WTC11 (cell line): ENCODE results near the gene IL2RA. TPM values are rescaled to one million over a fixed set of nuclear protein-coding genes. Genes with fewer than 3 reads are reported as not detected.

Experiments
- ATAC-seq: fragments of 200-7000 bp; cut with Tn5 transposase; 2 replicates; pipeline ENCODE4 v1.10.0; 2021; ENCODE audit warnings: mild to moderate bottlenecking, moderate library complexity
- CTCF ChIA-PET: fragments of 300-600 bp; sonication (Branson Sonifier 250); formaldehyde crosslinking; loops from one replicate; lab custom pipeline; 2021; ENCODE audit warnings: antibody characterized with exemption; lab: Charles Lee
- POLR2A ChIA-PET: fragments of 350-600 bp; sonication (Branson Sonifier 250); formaldehyde crosslinking; loops from one replicate; lab custom pipeline; 2021; ENCODE audit warnings: antibody characterized with exemption; lab: Charles Lee
- DNase-seq: peaks from one replicate; pipeline ENCODE4 v3.0.0; 2021; ENCODE audit warnings: low spot score
- H3K27ac Mint-ChIP-seq: 2 replicates; pipeline ENCODE4 v1.8.0; 2021; ENCODE audit warnings: mixed read lengths
- H3K27me3 Mint-ChIP-seq: 2 replicates; pipeline ENCODE4 v1.8.0; 2021; ENCODE audit warnings: low read depth, mild to moderate bottlenecking, moderate library complexity, mixed read lengths
- H3K36me3 Mint-ChIP-seq: 2 replicates; pipeline ENCODE4 v1.8.0; 2021; ENCODE audit warnings: mixed read lengths
- H3K4me1 Mint-ChIP-seq: 2 replicates; pipeline ENCODE4 v1.8.0; 2022; ENCODE audit warnings: mixed read lengths
- H3K4me3 Mint-ChIP-seq: 2 replicates; pipeline ENCODE4 v1.8.0; 2021; ENCODE audit warnings: mild to moderate bottlenecking, moderate library complexity, mixed read lengths
- H3K9me3 Mint-ChIP-seq: 2 replicates; pipeline ENCODE4 v1.8.0; 2021; ENCODE audit warnings: mixed read lengths
- ARID4B ChIP-seq: sonication (generic); formaldehyde crosslinking; IDR thresholded peaks from 2 replicates; pipeline ENCODE4 v1.8.0; 2023; ENCODE audit warnings: missing genetic modification reagents, mild to moderate bottlenecking, borderline replicate concordance
- E2F1 ChIP-seq: sonication (generic); formaldehyde crosslinking; IDR thresholded peaks from 2 replicates; pipeline ENCODE4 v1.8.0; 2022; ENCODE audit warnings: mild to moderate bottlenecking, missing genetic modification reagents
- E2F4 ChIP-seq: sonication (generic); formaldehyde crosslinking; IDR thresholded peaks from 2 replicates; pipeline ENCODE4 v1.8.1; 2022; ENCODE audit warnings: low read depth, mild to moderate bottlenecking, moderate library complexity, missing genetic modification reagents, borderline replicate concordance
- IRF1 ChIP-seq: sonication (generic); formaldehyde crosslinking; IDR thresholded peaks from 2 replicates; pipeline ENCODE4 v1.8.0; 2023; ENCODE audit warnings: missing genetic modification reagents
- JUN ChIP-seq: sonication (generic); formaldehyde crosslinking; IDR thresholded peaks from 2 replicates; pipeline ENCODE4 v1.8.0; 2023; ENCODE audit warnings: mild to moderate bottlenecking, missing genetic modification reagents
- NR2C2 ChIP-seq: sonication (generic); formaldehyde crosslinking; IDR thresholded peaks from 2 replicates; pipeline ENCODE4 v1.8.0; 2022; ENCODE audit warnings: mild to moderate bottlenecking, missing genetic modification reagents
- RELA ChIP-seq: sonication (generic); formaldehyde crosslinking; IDR thresholded peaks from 2 replicates; pipeline ENCODE4 v1.8.1; 2022; ENCODE audit warnings: missing genetic modification reagents, mild to moderate bottlenecking, borderline replicate concordance
- ZNF219 ChIP-seq: sonication (generic); formaldehyde crosslinking; IDR thresholded peaks from 2 replicates; pipeline ENCODE4 v1.8.0; 2023; ENCODE audit warnings: missing genetic modification reagents, mild to moderate bottlenecking, borderline replicate concordance
- ZNF232 ChIP-seq: sonication (generic); formaldehyde crosslinking; IDR thresholded peaks from 2 replicates; pipeline ENCODE4 v1.8.0; 2022; ENCODE audit warnings: mild to moderate bottlenecking, missing genetic modification reagents
- ZNF263 ChIP-seq: sonication (generic); formaldehyde crosslinking; IDR thresholded peaks from 2 replicates; pipeline ENCODE4 v1.8.1; 2022; ENCODE audit warnings: low read depth, mild to moderate bottlenecking, moderate library complexity, missing genetic modification reagents
- ZNF281 ChIP-seq: sonication (generic); formaldehyde crosslinking; IDR thresholded peaks from 2 replicates; pipeline ENCODE4 v1.8.0; 2023; ENCODE audit warnings: mild to moderate bottlenecking, missing genetic modification reagents
- ZNF416 ChIP-seq: fragments of 250-450 bp; sonication (Bioruptor Pico); IDR thresholded peaks from 2 replicates; pipeline ENCODE4 v1.9.0; 2021; ENCODE audit warnings: mild to moderate bottlenecking, inconsistent platforms
- ZNF423 ChIP-seq: fragments of 250-450 bp; sonication (Bioruptor Pico); IDR thresholded peaks from 2 replicates; pipeline ENCODE4 v2.1.2; 2022; ENCODE audit warnings: mild to moderate bottlenecking, moderate library complexity
- total RNA-seq: library from RNA; stranded (reverse); gene quantifications from 3 replicates; pipeline ENCODE4 v1.2.3, GENCODE V29; 2021
- TF ChIP-seq, protein P1 (sequence below): sonication (generic); formaldehyde crosslinking; IDR thresholded peaks from 2 replicates; pipeline ENCODE4 v1.8.1; 2022; ENCODE audit warnings: missing genetic modification reagents, borderline replicate concordance
- TF ChIP-seq, protein P2 (sequence below): sonication (generic); formaldehyde crosslinking; IDR thresholded peaks from 2 replicates; pipeline ENCODE4 v1.8.1; 2023; ENCODE audit warnings: mild to moderate bottlenecking, missing genetic modification reagents

Gene IL2RA
- total RNA-seq, 1 experiment from 2014 or later = 0.31 TPM

- TF ChIP-seq IRF1 (no peak), ZNF263 (no peak), ARID4B (CRISPR knock-in tag) (no peak), ZNF232 (CRISPR knock-in tag) (no peak), ZNF416 (no peak), JUN (CRISPR knock-in tag) (no peak), E2F4 (CRISPR knock-in tag) (no peak)
- TF ChIP-seq, protein P1, sequence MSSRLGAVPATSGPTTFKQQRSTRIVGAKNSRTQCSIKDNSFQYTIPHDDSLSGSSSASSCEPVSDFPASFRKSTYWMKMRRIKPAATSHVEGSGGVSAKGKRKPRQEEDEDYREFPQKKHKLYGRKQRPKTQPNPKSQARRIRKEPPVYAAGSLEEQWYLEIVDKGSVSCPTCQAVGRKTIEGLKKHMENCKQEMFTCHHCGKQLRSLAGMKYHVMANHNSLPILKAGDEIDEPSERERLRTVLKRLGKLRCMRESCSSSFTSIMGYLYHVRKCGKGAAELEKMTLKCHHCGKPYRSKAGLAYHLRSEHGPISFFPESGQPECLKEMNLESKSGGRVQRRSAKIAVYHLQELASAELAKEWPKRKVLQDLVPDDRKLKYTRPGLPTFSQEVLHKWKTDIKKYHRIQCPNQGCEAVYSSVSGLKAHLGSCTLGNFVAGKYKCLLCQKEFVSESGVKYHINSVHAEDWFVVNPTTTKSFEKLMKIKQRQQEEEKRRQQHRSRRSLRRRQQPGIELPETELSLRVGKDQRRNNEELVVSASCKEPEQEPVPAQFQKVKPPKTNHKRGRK (CRISPR knock-in tag) = no peak
- TF ChIP-seq, protein P2, sequence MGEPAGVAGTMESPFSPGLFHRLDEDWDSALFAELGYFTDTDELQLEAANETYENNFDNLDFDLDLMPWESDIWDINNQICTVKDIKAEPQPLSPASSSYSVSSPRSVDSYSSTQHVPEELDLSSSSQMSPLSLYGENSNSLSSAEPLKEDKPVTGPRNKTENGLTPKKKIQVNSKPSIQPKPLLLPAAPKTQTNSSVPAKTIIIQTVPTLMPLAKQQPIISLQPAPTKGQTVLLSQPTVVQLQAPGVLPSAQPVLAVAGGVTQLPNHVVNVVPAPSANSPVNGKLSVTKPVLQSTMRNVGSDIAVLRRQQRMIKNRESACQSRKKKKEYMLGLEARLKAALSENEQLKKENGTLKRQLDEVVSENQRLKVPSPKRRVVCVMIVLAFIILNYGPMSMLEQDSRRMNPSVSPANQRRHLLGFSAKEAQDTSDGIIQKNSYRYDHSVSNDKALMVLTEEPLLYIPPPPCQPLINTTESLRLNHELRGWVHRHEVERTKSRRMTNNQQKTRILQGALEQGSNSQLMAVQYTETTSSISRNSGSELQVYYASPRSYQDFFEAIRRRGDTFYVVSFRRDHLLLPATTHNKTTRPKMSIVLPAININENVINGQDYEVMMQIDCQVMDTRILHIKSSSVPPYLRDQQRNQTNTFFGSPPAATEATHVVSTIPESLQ = no peak
Observed at GRCh38 chr10:6045878-6046772, 16.0 kb downstream of the IL2RA start (continued).

DNA sequence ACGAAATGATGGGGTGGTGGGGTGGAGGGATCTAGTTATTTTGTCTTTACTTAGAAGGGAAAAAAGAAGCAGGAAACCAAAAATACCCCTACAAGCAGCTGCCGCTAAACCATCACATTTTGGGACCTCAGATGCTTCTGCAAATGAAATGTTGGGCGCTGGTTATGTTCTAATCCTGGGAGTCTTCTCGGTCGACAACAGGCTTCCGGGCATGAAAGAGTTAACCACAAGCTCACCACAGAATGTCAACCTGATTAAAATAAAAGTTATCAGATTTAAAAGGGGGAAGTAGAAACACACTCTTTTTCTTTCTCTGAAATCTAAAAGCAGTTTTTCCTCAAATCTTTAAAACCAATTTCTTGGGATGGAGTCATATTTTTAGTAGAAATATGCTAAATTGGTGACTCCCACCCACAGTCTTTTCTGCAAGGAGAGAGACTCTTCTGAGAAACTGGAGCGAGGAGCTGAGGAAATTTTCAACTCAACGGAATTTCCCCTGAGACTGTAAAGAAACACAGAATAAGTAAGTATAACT is 16.8 kb downstream of the IL2RA start:
- no peak for ATAC-seq
- POLR2A ChIA-PET = no interaction called here
- DNase-seq = no peak
- H3K4me1 Mint-ChIP-seq = no peaks in the 10 kb centered on the region
- no peaks in the 10 kb centered on the region for H3K27me3 Mint-ChIP-seq
- no peak overlapping the region for H3K27ac Mint-ChIP-seq
- H3K4me3 Mint-ChIP-seq = no peak overlapping the region
- H3K9me3 Mint-ChIP-seq = no peaks in the 10 kb centered on the region
- CTCF ChIA-PET = no interaction called here
- no peaks in the 10 kb centered on the region for H3K36me3 Mint-ChIP-seq
- TF ChIP-seq ZNF219 (CRISPR knock-in tag) = no peak
- TF ChIP-seq ZNF281 (CRISPR knock-in tag) = no peak
- TF ChIP-seq E2F1 (CRISPR knock-in tag) = no peak
- TF ChIP-seq ARID4B (CRISPR knock-in tag) = no peak
- TF ChIP-seq RELA (CRISPR knock-in tag) = no peak
- TF ChIP-seq NR2C2 (CRISPR knock-in tag) = no peak
- TF ChIP-seq ZNF423 (CRISPR knock-in tag) = no peak
